GM10248 (cell line): ENCODE data around the gene NFE2L3.

Experiments used
- CTCF ChIA-PET: fragments of 300-600 bp; sonication (Branson Sonifier 250); formaldehyde crosslinking; extraction: SDS; loops from one replicate; lab custom pipeline; 2021; ENCODE audit warnings: antibody characterized with exemption; lab: Yijun Ruan, JAX
- POLR2A ChIA-PET: fragments of 350-650 bp; sonication (Branson Sonifier 250); formaldehyde crosslinking; extraction: SDS; loops from one replicate; lab custom pipeline; 2020; ENCODE audit warnings: antibody characterized with exemption; lab: Yijun Ruan, JAX
- DNase-seq: peaks from one replicate; pipeline ENCODE4 v3.0.0; 2012; ENCODE audit errors: extremely low spot score
- TF ChIP-seq, protein P1 (sequence below): IDR thresholded peaks from 2 replicates; pipeline ENCODE4 v1.5.1; 2012; ENCODE audit warnings: mild to moderate bottlenecking, low read depth; ENCODE audit errors: extremely low read depth, missing control alignments, control extremely low read depth

The NFE2L3 gene

DNA sequence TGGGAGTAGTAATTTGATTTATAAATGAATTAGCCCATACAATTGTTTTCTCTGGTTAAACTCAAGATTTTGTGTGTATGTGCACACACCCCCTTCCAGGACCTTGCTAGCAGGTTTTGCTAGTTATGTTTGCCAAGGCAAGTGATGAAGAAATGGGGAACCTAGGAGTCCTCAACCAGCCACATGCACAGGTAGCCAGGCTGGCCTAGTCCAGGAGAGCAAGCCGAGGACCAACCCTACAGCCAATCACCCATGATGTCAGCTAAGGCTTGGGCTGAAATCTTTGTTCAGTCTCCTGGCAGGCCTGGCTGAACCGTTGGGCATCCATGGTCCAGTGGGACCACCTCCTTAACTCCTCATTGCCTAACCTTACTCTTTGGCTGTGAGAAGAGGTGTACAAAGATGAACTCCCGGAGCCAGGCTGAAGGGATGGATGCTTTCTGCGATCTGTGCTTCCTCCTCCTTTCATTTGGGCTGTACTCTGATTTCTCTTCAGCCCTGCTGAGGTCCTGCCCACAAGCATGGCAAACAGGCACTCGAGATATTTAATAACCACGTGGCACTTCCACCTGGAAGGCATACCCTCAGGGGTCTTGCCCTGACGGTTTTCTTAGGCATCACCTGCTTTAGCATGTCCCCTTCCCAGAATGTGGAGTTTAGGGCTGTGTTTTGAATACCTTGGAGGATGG lies 26.4 kb downstream of the NFE2L3 start:
- POLR2A ChIA-PET = interaction anchor here (1.0 kb wide), 1 partner anchor 27 kb away, joined by 4 read pairs; the partner anchor contains the start of gene NFE2L3
- CTCF ChIA-PET = interaction anchor here (2.4 kb wide), 1 partner anchor 27 kb away, joined by 5 read pairs; the partner anchor contains the start of gene NFE2L3
- DNase-seq = no peak
- TF ChIP-seq, protein P1, sequence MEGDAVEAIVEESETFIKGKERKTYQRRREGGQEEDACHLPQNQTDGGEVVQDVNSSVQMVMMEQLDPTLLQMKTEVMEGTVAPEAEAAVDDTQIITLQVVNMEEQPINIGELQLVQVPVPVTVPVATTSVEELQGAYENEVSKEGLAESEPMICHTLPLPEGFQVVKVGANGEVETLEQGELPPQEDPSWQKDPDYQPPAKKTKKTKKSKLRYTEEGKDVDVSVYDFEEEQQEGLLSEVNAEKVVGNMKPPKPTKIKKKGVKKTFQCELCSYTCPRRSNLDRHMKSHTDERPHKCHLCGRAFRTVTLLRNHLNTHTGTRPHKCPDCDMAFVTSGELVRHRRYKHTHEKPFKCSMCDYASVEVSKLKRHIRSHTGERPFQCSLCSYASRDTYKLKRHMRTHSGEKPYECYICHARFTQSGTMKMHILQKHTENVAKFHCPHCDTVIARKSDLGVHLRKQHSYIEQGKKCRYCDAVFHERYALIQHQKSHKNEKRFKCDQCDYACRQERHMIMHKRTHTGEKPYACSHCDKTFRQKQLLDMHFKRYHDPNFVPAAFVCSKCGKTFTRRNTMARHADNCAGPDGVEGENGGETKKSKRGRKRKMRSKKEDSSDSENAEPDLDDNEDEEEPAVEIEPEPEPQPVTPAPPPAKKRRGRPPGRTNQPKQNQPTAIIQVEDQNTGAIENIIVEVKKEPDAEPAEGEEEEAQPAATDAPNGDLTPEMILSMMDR = no peak

DNA sequence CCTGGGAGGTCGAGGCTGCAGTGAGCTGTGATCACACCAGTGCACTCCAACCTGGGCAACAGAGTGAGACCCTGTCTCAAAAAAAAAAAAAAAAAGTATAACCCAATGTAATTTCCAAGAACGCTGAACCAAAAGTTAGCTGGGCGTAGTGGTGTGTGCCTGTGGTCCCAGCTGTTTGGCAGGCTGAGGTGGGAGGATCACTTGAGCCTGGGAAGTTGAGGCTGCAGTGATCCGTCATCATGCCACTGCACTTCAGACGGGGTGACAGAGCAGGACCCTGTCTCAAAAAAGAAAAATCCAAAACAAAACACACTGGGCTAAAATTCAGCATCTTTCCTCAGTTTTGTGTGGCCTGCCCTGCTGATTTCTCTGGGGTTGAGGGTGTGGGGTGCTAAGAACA lies 27.4 kb downstream of the NFE2L3 start:
- DNase-seq = no peak
- ChIA-PET CTCF (interaction anchor here (0.9 to 2.4 kb wide), 3 partner anchors 13 to 28 kb away, joined by 4 to 9 read pairs (median 5); partner anchors contain the start of gene NFE2L3), POLR2A (interaction anchor here (0.9 to 1.8 kb wide), 4 partner anchors 9 to 28 kb away, joined by 3 to 7 read pairs (median 4); partner anchors contain the start of gene NFE2L3)
- TF ChIP-seq, protein P1 = no peak

DNA sequence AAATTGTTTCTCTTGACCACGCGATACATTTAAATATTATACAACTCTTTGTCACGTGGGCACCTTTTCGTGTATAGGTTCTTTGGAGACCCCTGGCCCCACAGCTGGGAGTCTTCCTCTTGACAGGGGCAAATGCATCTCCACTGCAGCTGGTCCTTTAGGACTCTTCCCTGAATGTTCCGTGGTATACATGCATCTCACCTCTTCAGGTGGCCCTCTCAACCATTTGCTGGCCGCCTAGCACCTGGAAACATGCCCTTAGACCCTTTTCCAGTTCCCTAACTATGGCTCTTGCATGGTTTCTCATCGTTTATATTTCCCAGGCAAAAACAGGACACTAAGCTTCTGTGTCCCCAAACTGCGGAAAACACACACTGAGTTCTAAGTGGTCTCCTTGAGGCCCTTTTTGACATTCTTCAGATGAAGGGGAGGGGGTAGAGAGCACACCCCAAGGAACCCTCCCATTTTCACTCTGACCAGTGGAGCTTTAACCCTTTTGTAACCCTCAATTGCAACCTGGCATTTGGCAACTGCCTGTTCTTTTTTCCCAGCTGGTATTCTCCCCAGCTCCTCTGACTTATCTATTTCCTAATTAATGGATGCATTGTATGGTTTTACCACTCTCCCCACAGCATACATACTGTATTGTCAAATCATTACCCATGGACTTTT lies 28.0 kb downstream of the NFE2L3 start:
- POLR2A ChIA-PET = interaction anchor here (0.7 to 1.8 kb wide), 7 partner anchors 9 to 28 kb away, joined by 3 to 7 read pairs (median 4); partner anchors contain the start of gene NFE2L3
- DNase-seq = no peak
- CTCF ChIA-PET = interaction anchor here (0.9 to 2.4 kb wide), 7 partner anchors 8 to 89 kb away, joined by 3 to 9 read pairs (median 4); partner anchors contain the start of gene NFE2L3
- TF ChIP-seq, protein P1 = no peak

DNA sequence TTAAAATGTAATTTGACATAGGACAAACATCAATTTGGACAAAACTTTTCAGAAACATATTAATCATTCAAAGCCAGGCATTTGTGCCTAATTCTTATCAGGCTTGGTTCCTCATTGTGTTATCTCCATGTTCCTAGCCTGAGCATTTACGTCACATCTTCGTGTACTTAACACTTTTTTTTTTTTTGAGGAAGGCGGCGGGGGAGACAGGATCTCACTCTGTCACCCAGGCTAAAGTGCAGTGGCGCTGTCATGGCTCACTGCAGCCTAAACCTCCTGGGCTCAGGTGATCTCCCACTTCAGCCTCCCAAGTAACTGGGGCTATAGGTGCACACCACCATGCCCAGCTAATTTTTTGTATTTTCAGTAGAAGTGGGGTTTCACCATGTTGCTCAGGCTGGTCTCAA lies 28.8 kb downstream of the NFE2L3 start:
- POLR2A ChIA-PET = interaction anchor here (0.7 to 1.8 kb wide), 5 partner anchors 8 to 17 kb away, joined by 3 to 7 read pairs (median 3); no protein-coding TSS in a partner anchor
- TF ChIP-seq, protein P1 = no peak
- no peak for DNase-seq
- CTCF ChIA-PET = interaction anchor here (0.9 to 3.0 kb wide), 6 partner anchors 8 to 90 kb away, joined by 3 to 12 read pairs (median 4); no protein-coding TSS in a partner anchor

DNA sequence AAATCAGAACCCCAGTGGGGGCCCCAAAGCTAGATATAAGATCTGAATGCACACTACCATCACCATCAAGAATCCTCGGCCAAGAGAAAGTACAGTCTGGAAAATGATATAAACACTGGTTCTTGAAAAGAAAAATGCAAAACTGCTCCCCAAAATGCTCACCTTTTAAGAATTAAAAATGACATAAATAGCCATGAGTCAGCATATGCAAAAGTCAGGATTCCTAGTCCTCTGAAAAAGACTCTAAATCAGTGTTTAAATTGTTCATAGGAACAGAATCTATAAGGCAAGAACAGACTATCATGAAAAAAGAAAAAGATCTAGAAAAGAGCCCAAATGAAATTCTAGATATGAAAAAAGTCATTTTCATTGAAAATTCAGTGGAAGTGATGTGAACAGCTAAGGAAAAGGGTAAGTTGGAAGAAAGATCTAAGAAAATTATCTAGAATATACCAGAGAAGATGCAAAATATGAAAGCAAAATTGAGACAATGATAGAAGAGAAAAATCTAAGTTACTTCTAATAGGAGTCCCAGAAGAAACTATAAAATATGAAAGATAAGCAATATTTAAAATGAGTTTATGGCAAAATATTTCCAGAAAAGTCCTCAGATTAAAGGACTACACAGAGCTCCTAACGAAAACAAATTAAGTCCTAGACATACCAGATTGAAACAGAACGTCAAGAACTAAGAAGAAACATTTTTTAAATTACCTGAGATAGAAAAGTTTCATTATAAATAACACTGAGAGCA lies 29.7 kb downstream of the NFE2L3 start:
- CTCF ChIA-PET = interaction anchor here (0.8 to 3.0 kb wide), 6 partner anchors 8 to 91 kb away, joined by 3 to 12 read pairs (median 6); no protein-coding TSS in a partner anchor
- POLR2A ChIA-PET = interaction anchor here (0.7 to 1.3 kb wide), 3 partner anchors 9 to 19 kb away, joined by 3 to 5 read pairs (median 5); no protein-coding TSS in a partner anchor
- TF ChIP-seq, protein P1 = no peak
- no peak for DNase-seq
